Keratinocyte (primary cell): Measurements from ENCODE around the gene PJA1. TPM values are rescaled to one million over a fixed set of nuclear protein-coding genes. Genes with fewer than 3 reads are reported as not detected.

Source experiments
- DNase-seq: peaks from one replicate; pipeline ENCODE4 v3.0.0-alpha.2; 2011; ENCODE audit warnings: low read depth, missing footprints, low spot score
- FAIRE-seq: peaks from 2 replicates; lab custom pipeline; 2011; peaks lifted over from hg19 to GRCh38; lab: Jason Lieb, UNC
- H2AFZ ChIP-seq: 2 replicates; pipeline ENCODE4 v1.6.0; 2012; ENCODE audit warnings: low read length, control low read depth, inconsistent platforms; ENCODE audit not compliant: control insufficient read depth
- H3K27ac ChIP-seq: 2 replicates; pipeline ENCODE4 v1.5.1; 2011; ENCODE audit warnings: low read length; ENCODE audit not compliant: control insufficient read depth, insufficient read depth
- H3K27me3 ChIP-seq: 3 replicates; pipeline ENCODE4 v1.6.0; 2011; ENCODE audit warnings: low read length; ENCODE audit not compliant: control insufficient read depth, insufficient read depth; ENCODE audit errors: extremely low read depth
- H3K36me3 ChIP-seq, 2 experiments: 2 replicates in 1 of 2; 3 replicates in 1 of 2; pipeline ENCODE4 v1.5.1; 2011; ENCODE audit warnings: low read length in 2 of 2, mild to moderate bottlenecking in 1 of 2; ENCODE audit not compliant: control insufficient read depth in 2 of 2, insufficient read depth in 2 of 2; ENCODE audit errors: extremely low read depth in 1 of 2
- H3K4me1 ChIP-seq: 3 replicates; pipeline ENCODE4 v1.5.1; 2011; ENCODE audit warnings: low read length; ENCODE audit not compliant: control insufficient read depth, insufficient read depth; ENCODE audit errors: extremely low read depth
- H3K4me2 ChIP-seq: 3 replicates; pipeline ENCODE4 v1.6.0; 2011; ENCODE audit warnings: low read depth, low read length; ENCODE audit not compliant: control insufficient read depth, insufficient read depth; ENCODE audit errors: extremely low read depth
- H3K4me3 ChIP-seq, 3 experiments: fragments of 200-600 bp in 1 of 3; sonication (generic) in 1 of 3; 2 replicates in 2 of 3; 3 replicates in 1 of 3; pipeline ENCODE4 v1.5.1; 2011 to 2016; ENCODE audit warnings: low read length in 3 of 3, mild to moderate bottlenecking in 3 of 3, control low read depth in 2 of 3, inconsistent platforms in 1 of 3, low read depth in 1 of 3, mixed read lengths in 1 of 3, mixed run types in 1 of 3, moderate library complexity in 1 of 3; ENCODE audit not compliant: control insufficient read depth in 2 of 3, insufficient read depth in 2 of 3; ENCODE audit errors: extremely low read depth in 1 of 3
- H3K79me2 ChIP-seq: 2 replicates; pipeline ENCODE4 v1.6.0; 2012; ENCODE audit warnings: low read length; ENCODE audit not compliant: control insufficient read depth, insufficient read depth
- H3K9ac ChIP-seq: 3 replicates; pipeline ENCODE4 v1.6.0; 2011; ENCODE audit warnings: low read length; ENCODE audit not compliant: control insufficient read depth, insufficient read depth; ENCODE audit errors: extremely low read depth
- H3K9me1 ChIP-seq: 3 replicates; pipeline ENCODE4 v1.6.0; 2011; ENCODE audit warnings: low read length; ENCODE audit not compliant: control insufficient read depth, insufficient read depth; ENCODE audit errors: extremely low read depth
- H3K9me3 ChIP-seq: 2 replicates; pipeline ENCODE4 v1.5.1; 2012; ENCODE audit warnings: low read depth, low read length; ENCODE audit not compliant: control insufficient read depth
- H4K20me1 ChIP-seq: 3 replicates; pipeline ENCODE4 v1.6.0; 2011; ENCODE audit warnings: low read length; ENCODE audit not compliant: control insufficient read depth, insufficient read depth; ENCODE audit errors: extremely low read depth
- EZH2 ChIP-seq: IDR thresholded peaks from one replicate; pipeline ENCODE4 v1.6.1; 2012; ENCODE audit warnings: inconsistent platforms, mild to moderate bottlenecking, low read length, moderate library complexity
- dilution Hi-C: fragments of 300-500 bp; cut with MboI; formaldehyde crosslinking; loops from one replicate; pipeline ENCODE4 v1.7.0; 2020; ENCODE audit warnings: low sequenced_read_pairs; ENCODE audit not compliant: extremely low pct_ligation_motif_present
- polyA plus RNA-seq, 5 experiments: library from polyadenylated mRNA; depleted of rRNA in 3 of 5; stranded (reverse) in 3 of 5; stranded (forward) in 1 of 5; unstranded in 1 of 5; fragments of >200 nt; gene quantifications; 1 replicate in 1 of 5; 2 replicates in 3 of 5; 3 replicates in 1 of 5; pipeline versions ENCODE4 v1.2.1 to v1.2.3, GENCODE V29; 2011 to 2012; ENCODE audit warnings: missing spikeins in 2 of 5, low read depth in 1 of 5, low replicate concordance in 1 of 5
- TF ChIP-seq, protein P1 (sequence below), 3 experiments: IDR thresholded peaks in 1 of 3; conservative IDR thresholded peaks in 1 of 3; optimal IDR thresholded peaks in 1 of 3; 2 replicates in 2 of 3; 3 replicates in 1 of 3; pipeline versions ENCODE3 to v1.5.1; 2011; ENCODE audit warnings: low read length in 3 of 3, mild to moderate bottlenecking in 3 of 3, moderate library complexity in 2 of 3, control low read depth in 1 of 3, inconsistent platforms in 1 of 3; ENCODE audit not compliant: insufficient read depth in 2 of 3; ENCODE audit errors: extremely low read depth in 1 of 3

Gene PJA1
- polyA plus RNA-seq, 1 donor (not counting 4 experiments of a cell fraction or from before 2014, with no cell fraction given), result 19.2 TPM

DNA sequence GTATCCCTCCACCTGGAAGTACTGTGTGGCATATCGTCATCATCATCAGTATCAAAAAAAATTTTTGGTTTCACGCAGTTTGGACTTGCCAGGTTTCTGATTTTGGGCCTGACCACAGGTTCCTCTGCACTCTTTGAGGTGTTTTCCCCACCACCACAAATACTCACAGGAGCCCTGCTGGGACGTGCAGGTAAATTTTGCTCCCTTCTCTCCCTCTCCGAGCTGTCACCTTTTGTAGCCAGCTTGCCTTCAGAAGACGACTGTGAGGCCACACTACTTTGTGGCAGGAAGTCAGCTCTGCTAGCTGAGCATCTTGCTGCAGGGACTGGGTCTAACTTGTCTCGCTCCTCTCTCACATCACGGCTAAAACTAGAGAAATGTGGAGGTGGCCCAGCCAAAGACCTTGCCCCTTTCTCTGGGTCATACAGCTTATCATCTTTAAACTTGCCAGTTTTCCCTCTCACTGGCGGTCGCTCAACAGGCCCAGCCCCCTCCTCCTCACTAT is 2.8 kb downstream of the PJA1 start:
- dilution Hi-C loops, result no loop called here
- no peak overlapping the region for H2AFZ ChIP-seq
- peaks cover 4% of the 10 kb centered on the region for H3K4me1 ChIP-seq
- H3K4me2 ChIP-seq, result no peak overlapping the region
- H3K4me3 ChIP-seq, result no peak overlapping the region
- no peaks in the 10 kb centered on the region for H3K27me3 ChIP-seq
- no peak for TF ChIP-seq EZH2
- TF ChIP-seq, protein P1, sequence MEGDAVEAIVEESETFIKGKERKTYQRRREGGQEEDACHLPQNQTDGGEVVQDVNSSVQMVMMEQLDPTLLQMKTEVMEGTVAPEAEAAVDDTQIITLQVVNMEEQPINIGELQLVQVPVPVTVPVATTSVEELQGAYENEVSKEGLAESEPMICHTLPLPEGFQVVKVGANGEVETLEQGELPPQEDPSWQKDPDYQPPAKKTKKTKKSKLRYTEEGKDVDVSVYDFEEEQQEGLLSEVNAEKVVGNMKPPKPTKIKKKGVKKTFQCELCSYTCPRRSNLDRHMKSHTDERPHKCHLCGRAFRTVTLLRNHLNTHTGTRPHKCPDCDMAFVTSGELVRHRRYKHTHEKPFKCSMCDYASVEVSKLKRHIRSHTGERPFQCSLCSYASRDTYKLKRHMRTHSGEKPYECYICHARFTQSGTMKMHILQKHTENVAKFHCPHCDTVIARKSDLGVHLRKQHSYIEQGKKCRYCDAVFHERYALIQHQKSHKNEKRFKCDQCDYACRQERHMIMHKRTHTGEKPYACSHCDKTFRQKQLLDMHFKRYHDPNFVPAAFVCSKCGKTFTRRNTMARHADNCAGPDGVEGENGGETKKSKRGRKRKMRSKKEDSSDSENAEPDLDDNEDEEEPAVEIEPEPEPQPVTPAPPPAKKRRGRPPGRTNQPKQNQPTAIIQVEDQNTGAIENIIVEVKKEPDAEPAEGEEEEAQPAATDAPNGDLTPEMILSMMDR (optimal IDR thresholded peaks at IDR 0.05 in 1 of 3, IDR thresholded peaks at IDR 0.05 in 1 of 3, conservative IDR thresholded peaks at IDR 0.05 in 1 of 3; ENCODE audit: extremely low read depth in 1 of 3, insufficient read depth in 2 of 3, low read length in 3 of 3), result no peak
- DNase-seq (no peak), FAIRE-seq (no peak)
- no peaks in the 10 kb centered on the region for H3K9me3 ChIP-seq
- no peaks in the 10 kb centered on the region for H4K20me1 ChIP-seq
- no peak overlapping the region for H3K27ac ChIP-seq
- no peak overlapping the region for H3K9ac ChIP-seq
- H3K36me3 ChIP-seq, result peaks cover 0 to 2% of the 10 kb centered on the region in 2 experiments
- H3K79me2 ChIP-seq, result peaks cover 1% of the 10 kb centered on the region
- H3K9me1 ChIP-seq, result no peaks in the 10 kb centered on the region

DNA sequence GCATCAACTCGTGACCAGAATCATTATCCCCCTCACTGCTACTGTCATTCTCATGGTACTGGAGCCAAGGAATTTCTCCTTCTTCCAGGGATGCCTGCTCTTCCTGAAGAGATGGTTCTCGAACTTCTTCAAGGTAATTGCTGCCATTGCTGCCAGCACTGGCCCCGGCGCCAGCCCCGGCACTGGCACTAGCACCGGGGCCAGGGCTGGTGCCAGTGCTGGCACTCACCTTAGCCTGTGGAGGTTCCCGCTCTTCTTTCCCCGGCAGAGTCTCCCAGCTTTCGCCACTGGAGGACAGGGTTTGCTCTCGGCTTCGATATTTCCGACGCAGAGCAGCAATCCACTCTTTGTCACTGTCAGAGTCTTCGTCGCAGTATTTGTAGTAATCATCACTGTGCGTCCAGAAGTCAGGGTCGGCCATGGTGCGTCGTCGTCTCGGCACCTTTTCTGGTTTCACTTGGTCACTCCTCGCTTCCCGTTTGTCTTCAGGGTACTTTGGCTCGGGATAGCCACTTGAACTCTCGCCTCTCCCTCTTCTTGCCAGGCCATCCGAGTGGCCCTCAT is 3.4 kb downstream of the PJA1 start:
- Histone ChIP-seq H3K4me1 (peaks cover 4% of the 10 kb centered on the region), H2AFZ (no peak overlapping the region), H3K79me2 (peaks cover 1% of the 10 kb centered on the region), H3K4me2 (no peak overlapping the region), H3K36me3 (peaks cover 0 to 2% of the 10 kb centered on the region in 2 experiments), H3K9me1 (no peaks in the 10 kb centered on the region), H3K9me3 (no peaks in the 10 kb centered on the region), H4K20me1 (no peaks in the 10 kb centered on the region), H3K27me3 (no peaks in the 10 kb centered on the region), H3K9ac (no peak overlapping the region), H3K27ac (no peak overlapping the region), H3K4me3 (no peak overlapping the region)
- dilution Hi-C loops, result no loop called here
- FAIRE-seq (no peak), DNase-seq (no peak)
- no peak for TF ChIP-seq EZH2
- TF ChIP-seq, protein P1 (optimal IDR thresholded peaks at IDR 0.05 in 1 of 3, IDR thresholded peaks at IDR 0.05 in 1 of 3, conservative IDR thresholded peaks at IDR 0.05 in 1 of 3; ENCODE audit: extremely low read depth in 1 of 3, insufficient read depth in 2 of 3, low read length in 3 of 3), result no peak
